Suppressor macrophage treated with lipopolysaccharide for 4 hours (primary cell): ENCODE data around the gene ARL13A.
A peak's percentile ranks its signal among the peaks of the same experiment; 100 is the strongest.
"Not testable (repeated sequence)": the region's sequence is repeated elsewhere in the genome, so short reads cannot be mapped to it uniquely, and the experiment has no call there.

ENCODE experiments used
- DNase-seq: peaks from one replicate; pipeline ENCODE4 v3.0.0-alpha.2; 2020

ARL13A gene

GRCh38 chrX:100969408-100969807, at the start of gene ARL13A:
TSS of gene ARL13A (plus strand) at chrX:100969708. CDS start at chrX:100973690, 3,982 bp downstream.
- DNase-seq: no peak

- DNase-seq: no peak
These were observed 45.1 kb upstream of the ARL13A start for GRCh38 chrX:100924375-100924774.

DNA sequence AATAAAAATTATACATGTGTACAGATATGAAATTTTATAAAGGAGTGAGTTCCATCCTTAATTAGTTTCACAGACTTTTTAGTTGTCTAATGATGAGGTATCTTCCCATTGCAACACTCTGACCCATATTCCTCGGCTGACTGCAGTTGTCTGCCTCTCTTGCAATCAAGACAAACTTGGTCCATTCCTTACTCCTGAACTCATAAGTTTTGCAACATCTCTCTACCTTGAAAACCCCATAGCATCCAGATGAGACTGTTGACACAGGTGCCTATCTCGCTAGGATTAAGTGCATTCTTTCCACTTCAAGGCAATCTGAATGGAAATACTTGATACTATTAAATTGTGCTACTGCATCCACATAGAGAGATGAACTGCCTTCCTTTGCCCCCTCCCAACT, 43.1 kb upstream of the ARL13A start:
- no peak for DNase-seq

DNA sequence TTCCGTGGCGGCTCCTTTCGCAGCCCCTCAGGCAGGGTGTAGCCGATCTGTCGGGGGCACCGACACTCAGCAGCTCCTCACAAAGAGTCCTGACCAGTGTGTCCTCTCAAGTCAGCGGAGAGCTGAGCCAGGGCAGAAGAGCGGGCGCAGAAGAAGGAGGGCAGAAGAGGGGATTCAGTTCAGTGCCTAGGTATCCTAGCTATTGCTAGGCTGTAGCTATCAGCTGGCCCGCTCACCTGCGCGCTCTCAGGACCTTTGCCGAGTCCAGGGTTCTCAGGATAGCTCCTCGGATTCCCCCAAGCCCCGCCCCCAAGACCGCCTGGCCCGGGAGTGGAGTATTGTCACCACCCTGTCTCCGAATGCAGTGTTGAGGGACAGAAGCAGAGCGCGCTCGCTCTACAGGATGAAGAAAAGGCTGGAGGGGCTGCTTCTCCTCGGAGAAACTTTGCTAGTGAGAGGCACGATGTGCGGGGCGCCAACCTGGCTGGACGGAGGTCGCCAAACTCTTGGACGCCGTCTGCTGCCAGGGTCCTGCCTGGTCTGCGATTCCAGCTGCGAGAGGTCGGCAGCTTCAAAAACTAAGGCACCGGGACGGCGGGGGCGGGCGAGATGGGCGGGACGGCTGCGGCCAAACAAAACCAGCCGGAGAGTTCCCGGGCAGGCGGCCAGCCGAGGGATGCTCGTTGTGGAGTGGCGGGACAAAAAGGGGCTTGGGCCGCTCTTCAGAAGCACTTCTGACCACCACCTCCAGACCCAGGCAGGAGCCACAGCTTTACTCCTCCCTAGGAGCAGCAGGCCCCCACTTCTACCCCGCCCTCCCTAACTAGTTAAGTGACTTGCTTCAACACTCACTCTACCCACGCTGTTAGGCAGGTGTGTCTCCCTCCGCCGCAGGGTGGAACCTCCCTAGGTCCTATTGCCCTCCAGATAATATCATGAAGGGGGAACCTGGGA, 40.6 kb upstream of the ARL13A start, which contains the start of gene XKRX:
XKRX (minus strand) TSS at position 258 of the 954 bp plus-strand sequence. CDS start 613 bp downstream, outside the sequence.
- DNase-seq: no peak

DNA sequence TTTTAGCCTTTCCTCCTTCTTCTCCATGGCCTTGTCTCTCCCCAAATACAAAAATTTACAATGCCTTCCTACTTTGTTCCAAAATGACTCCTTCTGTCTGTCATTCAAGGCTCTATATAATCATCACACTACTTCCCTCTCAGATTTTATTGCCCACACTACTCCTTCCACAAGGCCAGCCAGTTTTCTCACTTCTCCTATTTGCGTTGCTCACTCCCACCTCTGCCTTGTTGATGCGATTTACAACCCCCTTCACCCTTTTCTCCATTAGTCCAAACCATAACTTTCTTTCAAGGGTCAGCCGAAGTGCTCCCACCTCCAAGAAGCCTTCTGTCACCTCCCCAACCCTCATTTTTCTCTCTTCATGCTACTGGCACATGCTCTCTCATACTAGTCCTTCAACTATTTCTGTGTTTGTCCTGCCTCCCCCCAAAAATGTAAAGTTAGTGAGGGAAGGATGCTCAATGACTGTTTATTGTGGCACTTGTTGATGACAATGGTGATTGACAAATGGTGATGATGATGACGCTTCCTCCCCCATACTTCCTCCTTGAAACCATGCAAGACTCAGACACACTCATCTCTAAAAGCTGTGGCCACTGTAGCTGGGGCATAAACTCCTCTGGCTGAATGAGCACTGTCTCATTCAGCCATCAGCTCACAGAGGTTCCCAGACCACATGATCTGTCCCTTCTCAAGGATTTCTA, 38.1 kb upstream of the ARL13A start:
- peak; percentile 29 for DNase-seq

DNA sequence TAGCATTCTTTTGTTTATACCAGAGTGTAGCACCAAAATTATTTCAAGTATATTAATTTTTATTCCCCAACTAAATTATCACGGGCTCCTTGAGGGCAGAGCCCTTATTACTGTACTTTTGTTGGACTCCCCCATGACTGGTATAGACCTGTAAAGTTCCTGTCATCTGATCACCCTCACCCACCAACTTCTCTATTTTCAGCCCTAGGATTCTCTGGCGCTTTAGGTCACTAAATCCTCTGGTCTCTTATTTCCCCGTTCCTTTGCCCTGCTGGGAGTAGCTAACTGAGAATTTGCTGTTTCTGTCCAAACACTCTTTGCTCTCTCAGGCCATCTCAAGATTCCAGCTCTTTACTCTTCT, 37.6 kb upstream of the ARL13A start:
- no peak for DNase-seq

DNA sequence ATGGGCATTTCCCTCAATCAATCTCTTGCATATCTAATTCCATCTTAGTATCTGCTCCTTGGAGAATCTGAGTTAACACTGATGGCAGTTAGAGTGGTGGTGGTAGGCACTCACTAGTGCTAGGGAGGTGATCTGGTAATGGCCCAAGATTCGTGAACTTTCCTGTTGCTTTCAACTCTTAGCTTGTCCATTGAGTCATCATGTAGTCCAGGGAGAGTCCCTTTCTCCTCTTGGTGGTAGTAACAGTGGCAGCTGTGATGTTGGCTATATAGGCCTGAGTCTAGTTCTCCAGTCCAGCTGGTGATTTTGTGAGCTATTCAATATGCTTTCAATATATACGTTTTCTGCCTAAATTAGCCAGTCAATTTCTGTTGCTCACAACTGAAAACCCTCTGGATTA, 33.7 kb upstream of the ARL13A start:
- DNase-seq: no peak

- no peak for DNase-seq
These were observed 30.2 kb upstream of the ARL13A start for GRCh38 chrX:100939333-100939732.

DNA sequence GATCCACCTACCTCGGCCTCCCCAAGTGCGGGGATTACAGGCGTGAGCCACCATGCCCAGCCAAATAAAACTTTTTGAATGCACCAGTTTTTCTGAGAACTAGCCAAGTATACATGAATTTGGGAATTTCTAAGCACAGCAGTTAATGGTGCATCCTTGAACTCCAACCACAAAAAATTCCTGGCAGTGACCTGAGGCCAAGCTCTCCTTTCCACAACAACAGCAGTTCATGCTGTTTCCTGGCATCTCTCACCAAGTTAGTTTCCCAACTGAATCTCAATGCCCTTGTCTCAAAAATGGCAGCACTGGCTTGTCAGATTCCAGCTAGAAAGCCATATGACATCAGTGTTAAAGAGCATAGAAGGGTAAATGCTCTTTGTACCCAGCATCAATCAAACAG, 24.9 kb upstream of the ARL13A start:
- no peak for DNase-seq

- DNase-seq: no peak
These were observed 23.1 kb upstream of the ARL13A start for GRCh38 chrX:100946299-100946927.

GRCh38 chrX:100948557-100948956, 21.0 kb upstream of the ARL13A start:
- no peak for DNase-seq

- DNase-seq: no peak
These were observed 6.7 kb upstream of the ARL13A start for GRCh38 chrX:100962811-100963210.

GRCh38 chrX:100964362-100964761, 5.1 kb upstream of the ARL13A start:
- DNase-seq: no peak

DNA sequence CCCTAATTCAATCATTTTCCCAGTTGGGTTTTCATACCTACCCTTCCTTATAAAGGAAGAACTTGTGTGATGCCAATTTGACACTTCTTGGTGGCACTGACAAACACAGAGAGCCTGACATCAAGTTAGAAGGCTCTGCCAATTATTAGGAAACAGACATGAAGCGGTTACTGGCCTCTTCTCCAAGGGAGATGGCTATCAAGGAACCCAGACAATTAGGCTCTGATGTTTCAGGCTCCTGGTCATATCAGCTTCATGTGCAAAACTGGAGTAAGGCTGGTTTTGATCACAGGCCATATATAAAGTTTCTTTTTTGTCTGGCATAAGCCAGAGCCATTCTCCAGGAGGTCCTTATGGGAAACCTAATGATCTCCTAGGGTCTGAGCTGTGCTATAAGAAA, 428 bp downstream of the ARL13A start:
- no peak for DNase-seq

DNA sequence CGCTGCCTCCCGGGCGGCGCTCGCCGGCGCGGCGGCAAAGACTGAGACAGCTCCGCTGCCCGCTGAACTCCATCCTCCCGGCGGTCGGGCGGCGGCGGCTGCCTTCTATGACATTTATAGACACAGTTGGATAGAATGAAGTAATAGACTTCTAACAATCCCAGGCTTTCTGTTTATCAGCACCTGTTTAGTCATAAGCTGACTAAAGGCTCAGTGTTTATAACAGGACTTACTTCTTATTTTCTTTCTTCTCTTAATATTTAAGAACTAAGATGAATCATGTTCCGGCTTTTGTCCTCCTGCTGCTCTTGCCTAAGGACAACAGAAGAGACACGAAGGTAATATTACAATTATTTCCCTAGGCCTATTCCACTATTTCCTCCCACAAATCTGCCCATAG, 3.9 kb downstream of the ARL13A start:
- no peak for DNase-seq

DNA sequence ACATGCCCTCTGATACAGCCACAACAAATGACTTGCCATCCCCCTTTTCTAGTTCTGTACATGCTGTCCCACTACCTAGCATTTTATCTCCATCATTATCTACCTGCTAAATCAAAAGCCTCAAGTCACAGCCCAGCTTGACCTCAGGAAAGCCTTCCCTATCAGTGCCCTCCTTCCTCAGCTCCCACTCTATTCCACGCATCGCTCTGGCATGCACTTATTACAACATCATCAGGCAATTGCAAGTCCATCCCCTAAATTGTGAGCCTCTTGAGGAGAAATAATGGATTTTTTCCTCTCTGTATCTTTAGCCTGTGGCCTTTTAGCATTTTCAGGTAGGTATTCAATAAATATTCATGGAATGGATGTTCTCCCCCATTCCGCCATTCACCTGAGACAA, 5.7 kb downstream of the ARL13A start:
- no peak for DNase-seq

GRCh38 chrX:100976211-100976610, 6.7 kb downstream of the ARL13A start:
- no peak for DNase-seq

- no peak for DNase-seq
These were observed 10.5 kb downstream of the ARL13A start for GRCh38 chrX:100979881-100980607.

- no peak for DNase-seq
These were observed 11.3 kb downstream of the ARL13A start for GRCh38 chrX:100980608-100981497.

GRCh38 chrX:100981498-100981845, 12.0 kb downstream of the ARL13A start:
- not testable (repeated sequence) for DNase-seq

GRCh38 chrX:100984818-100985217, 15.3 kb downstream of the ARL13A start:
- DNase-seq: no peak

GRCh38 chrX:100990139-100990538, 20.6 kb downstream of the ARL13A start:
- DNase-seq: no peak
